ENCODE measurements around the gene ISL2.

The ISL2 gene

GRCh38 chr15:76380249-76380648, 43.7 kb downstream of the ISL2 start:
- no peak for DNase-seq

GRCh38 chr15:76381366-76381765, 44.8 kb downstream of the ISL2 start:
- no peak for DNase-seq

GRCh38 chr15:76382987-76383728, 46.6 kb downstream of the ISL2 start:
- DNase-seq = no peak

- no peak for DNase-seq
Measured at GRCh38 chr15:76384409-76384808, 47.8 kb downstream of the ISL2 start.

- no peak for DNase-seq
Measured at GRCh38 chr15:76386178-76386577, 49.6 kb downstream of the ISL2 start.

- DNase-seq = no peak
Measured at GRCh38 chr15:76386926-76387325, 50.4 kb downstream of the ISL2 start.

- DNase-seq = no peak
Measured at GRCh38 chr15:76390571-76390970, 54.0 kb downstream of the ISL2 start.

- DNase-seq = no peak
Measured at GRCh38 chr15:76391309-76391708, 54.7 kb downstream of the ISL2 start.

- no peak for DNase-seq
Measured at GRCh38 chr15:76391847-76392246, 55.3 kb downstream of the ISL2 start.

Measured in NCI-H146 (cell line).